Measurements from ENCODE around the gene SYAP1.
"Not testable (repeated sequence)": the region's sequence is repeated elsewhere in the genome, so short reads cannot be mapped to it uniquely, and the experiment has no call there.

The SYAP1 gene

DNA sequence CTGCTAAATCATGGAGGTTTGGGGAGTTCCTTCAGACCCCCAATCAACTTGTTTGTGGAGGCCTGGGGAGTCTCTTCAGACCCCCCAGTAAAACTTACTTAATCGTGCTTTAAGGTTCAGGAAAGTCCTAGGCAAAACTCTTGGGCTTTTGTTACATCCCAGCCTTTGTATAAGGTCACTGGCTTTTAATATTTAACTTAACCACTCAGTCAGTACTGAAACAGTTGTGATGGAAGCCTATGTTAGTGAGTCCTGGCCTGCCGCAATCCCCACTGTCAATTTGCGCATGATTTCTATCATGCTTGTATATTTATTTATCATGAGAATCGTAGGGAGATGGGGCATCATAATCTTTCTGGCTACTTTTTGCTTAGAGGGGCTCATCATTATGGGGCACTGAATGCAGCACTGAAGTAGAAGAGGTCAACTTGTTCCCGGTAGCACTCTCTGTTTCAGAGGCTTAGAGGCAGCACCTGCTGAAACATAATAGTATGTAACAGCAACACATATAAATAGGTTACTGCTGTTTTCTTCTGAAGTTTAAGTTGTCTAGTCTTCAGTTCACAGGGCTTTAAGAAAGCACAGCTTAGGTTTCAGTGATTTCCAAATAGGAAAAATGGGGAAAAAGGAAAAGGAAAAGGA is 7.1 kb downstream of the SYAP1 start:
- DNase-seq, result not testable (repeated sequence)

DNA sequence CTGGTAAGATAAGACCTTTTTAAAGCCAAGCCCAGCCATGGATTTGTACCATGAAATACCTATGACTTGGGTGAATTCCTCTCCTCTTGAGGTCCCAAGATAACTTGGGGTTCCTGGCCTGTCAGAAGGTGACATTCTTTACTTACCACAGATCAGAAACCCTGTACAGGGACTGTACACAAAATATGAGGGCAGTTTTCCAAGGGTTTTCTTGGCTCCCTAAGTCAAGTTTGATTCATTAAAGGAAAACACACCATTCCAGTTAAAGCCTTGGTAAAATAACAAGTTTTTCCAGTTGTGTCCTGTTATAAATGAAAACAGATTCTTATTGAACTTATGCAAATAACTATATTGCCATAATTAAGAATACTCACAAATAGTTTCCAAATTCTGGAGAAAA is 8.2 kb downstream of the SYAP1 start:
- DNase-seq, result no peak

DNA sequence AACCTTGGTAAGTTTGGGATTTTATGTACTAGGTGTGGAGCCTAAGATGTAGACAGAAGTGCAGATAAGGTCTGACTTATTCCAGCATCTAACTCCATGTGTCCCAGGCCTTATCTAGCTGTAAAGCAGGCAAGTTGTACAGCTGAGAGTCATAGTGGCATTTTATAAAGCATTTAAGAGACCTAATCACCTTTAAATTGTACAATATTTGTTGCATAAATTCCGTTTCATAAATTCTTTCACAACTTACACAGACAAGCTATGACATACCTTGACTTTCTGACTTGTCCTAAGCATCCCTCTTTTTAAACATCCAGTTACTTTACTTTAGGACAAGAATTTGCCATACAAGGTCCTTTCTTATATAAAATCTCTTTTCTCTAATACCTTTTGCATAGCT is 11.0 kb downstream of the SYAP1 start:
- DNase-seq, result no peak

DNA sequence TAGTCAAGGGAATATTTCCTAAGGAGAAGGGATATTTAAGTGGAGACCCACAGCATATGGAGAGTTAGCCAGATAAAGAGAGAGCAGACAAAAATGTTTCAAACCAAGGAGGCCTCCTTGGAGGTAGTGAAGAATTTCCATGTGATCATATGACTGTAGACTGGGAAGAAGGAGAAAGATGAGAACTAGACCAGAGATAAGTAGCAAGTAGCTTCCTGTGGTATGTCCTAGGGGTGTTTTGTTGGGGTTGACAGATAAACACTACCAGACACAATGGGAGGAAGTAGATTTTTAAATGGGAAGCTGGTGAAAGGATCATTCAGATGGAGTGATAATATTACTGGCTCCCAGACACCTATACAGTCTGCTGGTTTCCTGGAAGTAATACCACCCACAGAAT is 13.6 kb downstream of the SYAP1 start:
- DNase-seq, result no peak

DNA sequence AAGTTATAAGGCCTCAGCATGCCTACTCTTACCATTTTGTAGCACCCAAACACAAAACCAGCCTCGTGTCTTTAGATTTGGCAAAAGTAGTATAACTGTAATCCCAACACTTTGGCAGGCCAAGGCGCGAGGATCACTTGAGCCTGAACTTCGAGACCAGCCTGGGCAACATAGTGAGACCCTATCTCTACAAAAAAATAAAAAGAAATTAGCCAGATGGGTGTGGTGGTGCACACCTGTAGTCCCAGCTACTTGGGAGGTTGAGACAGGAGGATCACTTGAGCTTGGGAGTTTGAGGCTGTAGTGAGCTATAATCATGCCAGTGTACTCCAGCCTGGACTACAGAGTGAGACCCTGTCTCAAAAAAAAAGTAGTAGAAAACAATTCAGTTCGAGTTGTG is 17.6 kb downstream of the SYAP1 start:
- no peak for DNase-seq

DNA sequence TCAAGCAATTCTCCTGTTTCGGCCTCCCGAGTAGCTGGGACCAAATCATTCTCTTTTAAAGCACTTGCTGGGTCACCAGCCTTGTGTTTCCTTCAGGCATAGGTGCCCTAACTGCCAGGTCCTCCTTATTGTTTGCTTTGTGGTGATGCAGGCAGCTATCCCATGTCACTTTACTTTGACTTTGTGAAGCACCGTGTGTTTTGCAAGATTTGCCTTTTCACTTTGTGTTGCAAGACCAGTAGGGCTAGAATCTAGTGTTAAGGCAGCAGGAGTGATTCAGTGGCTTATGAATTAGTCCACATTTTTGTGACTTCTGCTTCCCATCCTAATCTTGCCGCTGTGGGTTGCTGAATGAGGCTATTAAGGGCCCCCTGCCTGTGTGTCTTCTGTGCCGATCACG is 20.2 kb downstream of the SYAP1 start:
- DNase-seq, result no peak

DNA sequence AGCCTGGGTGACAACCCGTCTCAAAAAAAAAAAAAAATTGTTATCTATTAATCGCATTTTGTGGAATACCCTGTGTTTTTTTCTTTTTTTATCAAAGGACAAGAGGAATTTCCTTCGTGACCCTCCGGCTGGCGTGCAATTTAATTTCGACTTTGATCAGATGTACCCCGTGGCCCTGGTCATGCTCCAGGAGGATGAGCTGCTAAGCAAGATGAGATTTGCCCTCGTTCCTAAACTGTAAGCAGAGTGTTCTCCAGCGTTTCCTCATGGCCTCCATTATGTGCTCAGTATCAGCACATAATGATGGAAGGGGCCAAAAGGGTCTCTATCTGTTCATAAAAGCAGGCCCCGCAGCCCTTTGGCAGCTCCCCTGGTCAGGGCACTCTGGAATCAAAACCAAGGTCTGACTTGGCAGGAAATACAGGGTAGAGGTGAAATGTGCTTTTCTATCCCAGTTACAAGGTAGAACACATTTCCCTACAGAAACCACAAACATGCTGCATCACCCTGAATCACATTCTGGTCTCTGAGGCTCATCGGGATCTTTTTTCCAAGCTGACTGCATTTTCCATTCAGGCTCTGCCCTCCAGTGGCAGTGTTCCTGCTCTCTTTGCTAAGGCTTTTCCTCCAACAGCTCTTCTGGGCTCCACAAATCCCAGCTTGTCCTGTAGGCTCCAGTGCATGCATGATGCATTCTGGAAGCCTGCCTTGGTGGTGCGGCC is 24.4 kb downstream of the SYAP1 start:
- DNase-seq, result no peak

DNA sequence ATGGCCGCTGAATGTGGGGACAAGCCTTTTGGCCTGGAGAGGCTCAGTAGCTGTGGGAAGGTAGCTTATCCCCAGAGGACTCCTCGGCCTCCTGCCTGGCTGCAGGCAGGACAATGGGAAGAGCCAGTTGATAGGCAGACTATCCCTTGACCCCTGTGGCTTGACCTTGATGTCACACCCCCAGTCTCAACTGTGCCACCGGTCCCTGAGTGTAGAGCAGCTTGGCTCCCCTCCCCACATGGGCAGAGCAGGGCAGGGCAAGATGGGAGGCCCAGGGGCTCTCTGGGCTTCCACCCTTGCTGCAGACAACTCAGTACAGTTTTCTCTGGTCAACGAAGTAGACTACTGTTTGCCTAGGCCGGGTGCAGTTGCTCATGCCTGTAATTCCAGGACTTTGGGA is 25.7 kb downstream of the SYAP1 start:
- no peak for DNase-seq

DNA sequence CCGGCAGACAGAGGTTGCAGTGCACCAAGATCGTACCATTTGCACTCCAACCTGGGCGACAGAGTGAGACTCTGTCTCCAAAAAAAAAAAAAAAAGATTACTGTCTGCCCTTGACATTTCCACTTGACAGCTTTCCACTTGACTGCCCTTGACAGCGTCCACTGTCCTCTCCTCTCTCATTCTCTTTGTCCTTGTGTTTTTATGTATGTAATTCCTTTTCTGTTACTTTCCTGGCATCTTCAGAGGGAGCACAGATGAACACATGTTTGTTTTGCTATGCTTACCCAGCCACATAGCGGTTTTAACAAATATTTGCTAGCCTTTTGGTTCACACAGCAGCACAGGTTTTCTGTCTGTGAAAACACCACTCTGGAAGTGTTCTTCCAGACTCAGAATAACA is 26.2 kb downstream of the SYAP1 start:
- no peak for DNase-seq

DNA sequence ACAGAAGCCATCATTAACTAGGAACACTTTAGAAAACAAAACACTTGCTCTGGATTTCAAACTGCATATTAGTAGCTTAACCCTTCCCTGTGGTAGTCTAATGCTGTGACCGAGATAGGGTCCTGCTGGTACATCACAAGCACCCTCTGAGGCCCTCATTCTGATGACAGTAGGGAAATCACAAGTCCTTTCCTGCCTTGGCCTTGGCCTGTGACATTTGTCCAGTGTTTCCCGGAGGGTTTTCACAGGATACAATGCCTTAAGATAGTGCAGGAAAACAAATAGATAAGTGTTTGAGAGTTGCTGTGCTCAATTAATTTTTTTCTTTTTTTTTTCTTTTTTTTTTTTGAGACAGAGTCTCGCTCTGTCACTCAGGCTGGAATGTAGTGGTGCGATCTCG is 29.0 kb downstream of the SYAP1 start:
- DNase-seq, result no peak

DNA sequence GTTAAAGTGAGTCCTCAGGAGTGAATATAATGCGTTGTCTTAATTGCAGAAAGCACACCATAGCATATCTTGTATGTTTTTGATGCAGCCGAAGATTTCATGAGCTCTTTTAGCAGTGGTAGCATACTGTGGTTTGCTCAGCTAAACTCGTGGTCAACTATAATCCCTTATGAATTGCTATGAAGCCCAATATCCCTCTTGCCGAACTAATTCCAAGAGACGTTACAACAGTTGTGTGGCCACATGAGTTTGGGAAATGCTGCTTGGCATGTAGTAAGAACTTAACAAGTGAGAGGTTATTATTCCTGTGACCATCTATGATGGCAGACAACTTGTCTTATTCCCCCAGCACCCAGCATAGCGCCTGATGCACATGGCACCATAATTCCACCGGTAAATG is 30.7 kb downstream of the SYAP1 start:
- DNase-seq, result no peak

DNA sequence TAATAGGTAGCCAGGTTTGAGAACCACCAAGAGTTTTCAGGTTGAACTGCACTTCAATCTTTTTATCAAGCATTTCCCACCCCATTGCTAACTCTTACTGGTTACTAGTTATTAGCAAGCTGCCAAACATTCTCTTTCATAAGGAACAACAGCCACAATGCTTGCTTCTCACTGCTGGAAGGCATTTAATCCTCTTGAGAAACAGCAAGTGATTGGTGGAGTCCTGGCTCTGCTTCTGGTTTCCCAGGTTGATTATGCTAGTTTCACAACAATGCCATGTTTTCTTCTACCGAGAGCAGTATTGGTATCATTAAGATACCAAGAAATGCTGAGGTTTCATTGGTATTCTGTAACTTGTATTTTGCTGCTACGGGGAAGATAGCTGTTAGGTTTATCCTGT is 34.6 kb downstream of the SYAP1 start:
- DNase-seq, result no peak

DNA sequence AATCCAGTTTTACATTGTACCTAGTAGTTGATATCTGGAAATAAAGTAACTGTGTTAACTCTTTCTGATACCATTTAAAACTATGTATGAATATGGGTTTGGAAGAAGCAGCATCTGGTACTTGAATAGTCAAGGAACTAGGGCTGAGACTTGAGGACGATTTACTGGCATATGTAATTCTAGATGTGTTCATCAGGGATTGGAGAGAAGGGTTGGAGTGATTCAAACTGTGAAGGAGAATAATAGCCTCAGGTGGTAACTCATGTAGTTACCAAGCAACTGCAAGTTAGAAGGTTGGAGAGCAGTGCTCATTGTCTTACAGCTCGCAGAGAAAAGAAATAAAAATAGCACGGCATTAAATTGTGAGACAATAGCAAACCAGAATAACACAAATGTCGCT is 37.3 kb downstream of the SYAP1 start:
- DNase-seq, result no peak

DNA sequence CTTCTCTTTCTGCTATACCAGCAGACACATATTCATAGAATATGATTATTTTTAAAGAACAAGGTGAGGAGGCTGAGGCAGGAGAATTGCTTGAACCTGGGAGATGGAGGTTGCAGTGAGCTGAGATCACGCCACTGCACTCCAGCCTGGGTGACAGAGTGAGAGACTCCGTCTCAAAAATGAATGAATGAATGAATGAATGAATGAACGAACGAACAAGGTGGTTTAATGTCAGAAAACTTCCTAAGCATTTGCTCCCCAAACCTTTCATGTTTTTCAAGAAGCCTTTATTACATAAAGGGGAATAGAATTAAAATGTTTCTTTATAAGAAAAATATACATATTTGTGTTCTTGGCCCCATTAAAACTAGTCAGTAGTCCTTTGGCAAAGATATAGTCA is 42.1 kb downstream of the SYAP1 start:
- DNase-seq, result not testable (repeated sequence)

DNA sequence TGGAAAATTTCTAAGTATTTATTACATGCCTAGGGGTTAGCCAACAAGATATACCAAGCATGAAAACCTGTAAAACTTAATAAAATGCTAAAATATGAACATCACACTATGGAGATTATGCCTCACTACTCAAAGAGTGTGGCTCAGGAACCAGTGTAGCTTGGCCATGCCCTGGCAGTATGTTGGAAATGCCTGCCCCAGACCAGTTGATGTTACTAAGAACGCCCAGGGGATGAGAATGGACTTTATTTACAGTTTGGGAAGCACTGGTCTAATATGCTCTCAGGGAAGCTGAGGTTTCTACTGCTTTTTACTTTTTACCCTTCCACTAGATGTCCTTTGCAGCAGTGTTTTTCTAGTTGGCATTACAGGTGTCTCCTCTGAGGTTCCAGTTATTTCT is 43.2 kb downstream of the SYAP1 start:
- no peak for DNase-seq

DNA sequence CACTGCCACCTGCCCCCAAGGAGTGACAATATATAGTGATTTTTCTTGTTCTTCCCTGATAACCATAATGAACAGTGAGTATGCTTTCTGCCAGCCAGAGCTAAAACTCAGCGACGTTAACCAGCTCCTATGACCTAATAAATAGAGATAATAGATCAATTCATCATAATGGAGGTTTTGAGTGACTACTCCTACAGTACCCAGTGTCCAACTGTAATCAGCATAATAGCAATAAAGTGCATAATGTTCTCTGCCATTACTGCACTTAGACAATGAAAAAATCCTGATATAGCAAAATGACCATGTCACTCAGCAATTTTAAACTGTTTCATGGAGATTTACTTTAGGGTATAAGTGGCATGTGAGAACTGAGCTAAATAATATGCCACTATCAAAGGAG is 46.2 kb downstream of the SYAP1 start:
- no peak for DNase-seq

DNA sequence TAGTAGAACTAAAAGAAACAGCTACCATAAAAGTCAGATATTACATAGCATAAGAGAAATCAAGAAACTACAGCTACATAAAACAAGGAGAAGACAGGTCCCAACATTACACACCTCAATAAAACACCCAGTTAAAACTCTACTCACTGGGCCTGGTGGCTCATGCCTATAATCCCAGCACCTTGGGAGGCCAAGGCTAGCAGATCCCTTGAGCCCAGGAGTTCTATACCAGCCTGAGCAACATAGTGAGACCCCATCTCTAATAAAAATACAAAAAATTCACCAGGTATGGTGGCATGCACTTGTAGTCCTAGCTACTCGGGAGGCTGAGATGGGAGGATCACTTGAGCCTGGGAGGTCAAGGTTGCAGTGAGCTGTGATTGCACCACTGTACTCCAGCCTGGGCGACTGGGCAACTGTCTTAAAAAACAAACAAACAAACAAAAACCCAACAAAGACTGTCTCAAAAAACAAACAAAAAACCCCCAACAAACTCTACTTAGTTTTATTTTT is 51.6 kb downstream of the SYAP1 start:
- DNase-seq, result no peak

DNA sequence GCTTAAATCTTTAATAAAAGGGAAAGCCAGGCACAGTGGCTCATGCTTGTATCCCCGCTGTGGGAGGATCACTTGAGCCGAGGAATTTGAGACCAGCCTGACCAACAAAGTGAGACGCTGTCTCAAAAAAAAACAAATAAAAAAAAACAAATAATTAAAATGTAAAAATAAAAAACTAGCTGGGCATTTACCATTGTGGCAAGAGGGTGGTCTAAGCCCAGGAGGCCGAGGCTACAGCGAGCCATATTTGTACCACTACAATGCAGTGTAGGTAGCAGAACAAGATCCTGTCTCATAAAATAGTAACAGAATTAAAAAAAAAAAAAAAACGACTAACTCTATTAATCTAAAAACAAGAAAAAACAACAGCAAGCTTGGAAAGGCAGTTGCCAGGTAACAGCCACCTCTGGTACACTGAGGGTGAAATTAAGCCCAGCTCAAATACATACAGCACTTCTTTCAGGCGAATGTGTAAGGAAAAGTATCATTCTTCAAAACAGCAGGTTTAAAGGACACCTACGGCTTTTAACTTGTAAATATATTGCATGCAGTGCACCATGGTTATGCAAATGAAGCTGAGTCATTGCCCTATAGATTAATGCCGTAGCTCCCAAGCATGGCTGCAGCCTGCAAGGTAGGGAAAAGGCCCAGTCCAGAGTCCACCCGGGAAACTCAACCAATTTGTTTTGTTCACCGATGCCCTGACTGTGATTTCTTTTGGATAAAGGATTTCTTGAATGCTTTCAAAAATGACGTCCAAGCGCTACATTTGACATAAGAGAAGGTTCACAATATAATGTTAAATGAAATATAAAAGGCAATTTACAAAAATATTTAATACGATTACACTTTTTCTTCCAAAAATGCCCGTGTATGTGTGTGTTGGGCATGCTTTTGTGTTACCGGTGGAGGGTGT is 52.3 kb downstream of the SYAP1 start:
- no peak for DNase-seq

DNA sequence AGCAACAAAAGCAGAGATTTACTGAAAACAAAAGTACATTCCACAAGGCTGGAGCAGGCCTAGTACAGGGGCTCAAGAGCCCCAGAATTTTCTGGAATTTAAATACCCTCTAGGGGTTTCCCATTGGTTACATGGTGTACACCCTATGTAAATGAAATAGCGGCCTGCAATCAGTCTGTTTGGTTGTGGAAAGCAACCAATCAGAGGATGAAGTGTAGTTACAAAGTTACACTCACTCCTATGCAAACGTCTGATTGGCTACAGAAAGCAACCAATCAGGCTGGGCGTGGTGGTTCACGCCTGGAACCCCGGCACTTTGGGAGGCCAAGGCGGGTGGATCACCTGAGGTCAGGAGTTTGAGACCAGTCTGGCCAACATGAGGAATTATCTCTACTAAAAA is 53.0 kb downstream of the SYAP1 start:
- no peak for DNase-seq

DNA sequence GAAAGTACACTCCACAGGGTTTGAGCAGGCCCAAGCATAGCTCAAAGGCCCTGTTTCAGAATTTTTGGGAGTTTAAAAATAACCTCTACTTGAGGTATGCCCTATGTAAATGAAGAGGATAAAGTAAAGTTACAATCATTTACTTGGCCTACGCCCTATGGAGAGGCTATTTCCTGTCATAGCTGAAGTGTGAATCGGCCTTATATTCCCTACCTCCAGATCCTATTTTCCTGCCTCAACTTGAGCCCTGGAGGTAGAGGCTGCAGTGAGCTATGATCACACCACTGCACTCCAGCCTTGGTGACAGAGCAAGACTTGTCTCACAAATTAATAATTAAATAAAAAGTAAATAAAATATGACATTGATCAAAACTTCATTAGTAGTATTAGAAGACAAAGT is 55.3 kb downstream of the SYAP1 start:
- no peak for DNase-seq

DNA sequence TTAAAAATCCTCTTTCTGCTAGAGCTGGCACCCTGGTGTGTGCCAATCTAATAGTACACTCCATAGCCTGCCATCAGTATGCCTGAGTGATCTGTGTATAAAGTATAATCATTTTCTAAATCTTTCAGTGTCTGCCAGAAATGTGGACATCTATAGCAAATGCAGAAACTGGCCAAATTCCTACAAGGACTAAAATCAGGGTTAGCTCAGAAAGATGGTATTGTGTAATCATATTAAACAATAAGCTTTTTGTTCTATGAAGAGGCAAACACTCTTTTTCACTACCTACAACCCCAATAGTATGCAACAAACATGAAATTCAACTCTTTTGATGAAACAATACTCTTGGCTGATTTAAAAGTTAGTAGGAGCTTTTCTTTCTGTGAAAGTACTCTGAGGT is 59.1 kb downstream of the SYAP1 start:
- DNase-seq, result no peak

DNA sequence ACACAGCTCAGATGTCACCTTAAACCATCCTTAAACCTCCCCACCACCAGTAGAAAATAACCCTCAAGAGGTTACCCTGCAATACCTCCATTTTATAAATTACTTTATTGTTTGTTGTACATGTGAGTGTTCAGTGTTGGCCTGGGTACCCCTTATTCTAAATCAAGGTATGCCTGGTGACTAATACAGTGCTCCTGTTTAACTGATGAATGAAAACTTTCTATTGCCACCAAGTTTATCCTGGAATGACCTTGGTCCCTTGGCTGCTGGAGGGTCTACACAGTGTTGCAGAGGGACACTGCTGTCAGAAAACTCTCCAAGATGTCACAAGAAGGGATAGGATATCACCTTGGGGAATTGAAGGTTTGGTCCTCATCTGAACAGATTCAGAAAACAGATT is 59.6 kb downstream of the SYAP1 start:
- no peak for DNase-seq

DNA sequence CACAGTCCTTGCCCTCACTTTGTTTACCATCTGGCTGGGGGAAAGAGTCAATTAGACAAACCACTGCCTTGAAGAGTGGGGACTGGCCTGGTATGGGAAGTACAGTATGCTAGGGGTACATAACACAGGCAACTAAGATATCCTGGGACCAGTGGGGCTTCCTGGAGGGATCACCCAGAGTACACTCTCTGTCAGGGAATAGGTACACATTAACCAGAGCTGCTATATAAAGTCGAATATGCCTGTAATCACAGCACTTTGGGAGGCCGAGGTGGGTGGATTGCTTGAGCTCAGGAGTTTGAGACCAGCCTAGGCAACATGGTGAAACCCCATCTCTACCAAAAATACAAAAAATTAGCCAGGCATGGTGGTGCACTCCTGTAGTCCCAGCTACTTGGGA is 60.4 kb downstream of the SYAP1 start:
- DNase-seq, result not testable (repeated sequence)

DNA sequence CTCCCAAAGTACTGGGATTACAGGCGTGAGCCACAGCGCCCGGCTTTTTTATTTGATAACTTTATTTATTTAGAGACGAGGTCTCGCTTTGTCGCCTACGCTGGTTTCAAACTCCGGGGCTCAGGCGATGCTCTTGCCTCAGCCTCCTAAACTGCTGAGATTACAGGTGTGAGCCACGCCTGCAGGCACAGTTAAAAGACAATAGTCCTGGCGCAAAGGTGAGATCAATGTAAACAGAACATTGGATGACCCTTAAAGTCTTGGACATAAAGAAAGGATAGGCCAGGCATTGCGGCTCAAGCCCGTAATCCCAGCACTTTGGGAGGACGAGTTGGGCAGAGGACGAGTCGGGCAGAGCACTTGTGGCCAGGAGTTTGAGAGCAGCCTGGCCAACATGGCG is 64.0 kb downstream of the SYAP1 start:
- no peak for DNase-seq
